GM12878 (cell line): ENCODE results near the gene CPEB1. TPM values are rescaled to one million over a fixed set of nuclear protein-coding genes. Genes with fewer than 3 reads are reported as not detected.
"Not testable (repeated sequence)": the region's sequence is repeated elsewhere in the genome, so short reads cannot be mapped to it uniquely, and the experiment has no call there.

ENCODE experiments used
- ATAC-seq: fragments of 200-7000 bp; cut with Tn5 transposase; 3 replicates; pipeline ENCODE4 v1.9.1; 2020; ENCODE audit warnings: mild to moderate bottlenecking, moderate library complexity
- BruUV-seq: library from RNA; stranded (reverse); fragments of 400-500 nt; replicated peaks from 2 replicates; lab custom pipeline; 2021; lab: Mats Ljungman, UMichigan
- CTCF ChIA-PET: fragments of 300-600 bp; sonication (Branson Sonifier 250); formaldehyde crosslinking; extraction: SDS; loops from one replicate; lab custom pipeline; 2021; ENCODE audit warnings: inconsistent platforms; lab: Yijun Ruan, JAX
- POLR2A ChIA-PET: fragments of 350-600 bp; formaldehyde crosslinking; extraction: SDS; loops from one replicate; lab custom pipeline; 2021; ENCODE audit warnings: inconsistent platforms; lab: Charles Lee
- RAD21 ChIA-PET: fragments of 300-600 bp; sonication (Branson Sonifier 250); formaldehyde crosslinking; loops from one replicate; lab custom pipeline; 2023; ENCODE audit warnings: antibody characterized with exemption; ENCODE audit not compliant: unreplicated experiment; lab: Charles Lee
- SMC1A ChIA-PET: fragments of 300-600 bp; sonication (Branson Sonifier 250); formaldehyde crosslinking; loops from one replicate; lab custom pipeline; 2023; ENCODE audit not compliant: unreplicated experiment, uncharacterized antibody; lab: Charles Lee
- DNase-seq: peaks from one replicate; pipeline ENCODE4 v3.0.0-alpha.2; 2011; ENCODE audit warnings: low read depth, low spot score
- FAIRE-seq: peaks from 3 replicates; lab custom pipeline; 2011; peaks lifted over from hg19 to GRCh38; lab: Jason Lieb, UNC
- H2AFZ ChIP-seq: 2 replicates; pipeline ENCODE4 v1.6.0; 2011; ENCODE audit warnings: low read depth, low read length, control low read depth; ENCODE audit not compliant: control insufficient read depth
- H3K27ac ChIP-seq: 2 replicates; pipeline ENCODE4 v1.5.1; 2011; ENCODE audit warnings: control low read depth; ENCODE audit not compliant: control insufficient read depth, insufficient read depth
- H3K27me3 ChIP-seq, 2 experiments: replicated peaks in 1 of 2; 2 replicates each; pipeline versions ENCODE4 v1.6.0 to v1.6.1; 2011; ENCODE audit warnings: low read length in 1 of 2; ENCODE audit not compliant: control insufficient read depth in 2 of 2, insufficient read depth in 2 of 2
- H3K36me3 ChIP-seq, 2 experiments: 2 replicates each; pipeline ENCODE4 v1.5.1; 2011; ENCODE audit warnings: low read length in 1 of 2; ENCODE audit not compliant: control insufficient read depth in 2 of 2, insufficient read depth in 2 of 2
- H3K4me1 ChIP-seq: 2 replicates; pipeline ENCODE4 v1.6.1; 2011; ENCODE audit warnings: mild to moderate bottlenecking, low read length, moderate library complexity, mixed read lengths; ENCODE audit not compliant: control insufficient read depth, insufficient read depth
- H3K4me2 ChIP-seq: 2 replicates; pipeline ENCODE4 v1.6.0; 2011; ENCODE audit warnings: control low read depth; ENCODE audit not compliant: control insufficient read depth, insufficient read depth
- H3K4me3 ChIP-seq: fragments of 200-600 bp; sonication (generic); 2 replicates; pipeline ENCODE4 v1.5.1; 2016
- H3K79me2 ChIP-seq: 2 replicates; pipeline ENCODE4 v1.6.0; 2011; ENCODE audit warnings: low read length; ENCODE audit not compliant: control insufficient read depth, insufficient read depth
- H3K9ac ChIP-seq: 2 replicates; pipeline ENCODE4 v1.8.0; 2011; ENCODE audit warnings: low read length, control low read depth, mixed read lengths; ENCODE audit not compliant: control insufficient read depth, insufficient read depth
- H3K9me3 ChIP-seq: replicated peaks from 3 replicates; pipeline ENCODE4 v1.5.1; 2011; ENCODE audit warnings: mild to moderate bottlenecking, low read length; ENCODE audit not compliant: control insufficient read depth, insufficient read depth
- H4K20me1 ChIP-seq: 2 replicates; pipeline ENCODE4 v1.6.0; 2011; ENCODE audit not compliant: control insufficient read depth, insufficient read depth
- HDGF ChIP-seq: fragments of 450-650 bp; IDR thresholded peaks from 2 replicates; pipeline ENCODE4 v1.6.1; 2016; ENCODE audit warnings: antibody characterized with exemption
- HSF1 ChIP-seq: fragments of 150-350 bp; IDR thresholded peaks from 2 replicates; pipeline ENCODE4 v1.6.1; 2014; ENCODE audit warnings: mild to moderate bottlenecking, low read depth, low read length
- IRF4 ChIP-seq: IDR thresholded peaks from 2 replicates; pipeline ENCODE4 v1.6.1; 2011; ENCODE audit warnings: low read depth, low read length
- KAT2A ChIP-seq: conservative IDR thresholded peaks from 2 replicates; pipeline ENCODE4 v1.6.1; 2011; ENCODE audit warnings: low read depth, low read length; ENCODE audit not compliant: control insufficient read depth
- LARP7 ChIP-seq: fragments of 450-650 bp; IDR thresholded peaks from 2 replicates; pipeline ENCODE4 v1.6.1; 2017; ENCODE audit warnings: mild to moderate bottlenecking
- POLR2AphosphoS5 ChIP-seq: IDR thresholded peaks from 2 replicates; pipeline ENCODE4 v1.6.1; 2011; ENCODE audit warnings: mild to moderate bottlenecking, low read length, inconsistent platforms
- SMAD1 ChIP-seq: fragments of 450-650 bp; IDR thresholded peaks from 2 replicates; pipeline ENCODE4 v1.6.1; 2018; ENCODE audit warnings: mild to moderate bottlenecking, low read depth; ENCODE audit not compliant: partially characterized antibody
- TBL1XR1 ChIP-seq: IDR thresholded peaks from 2 replicates; pipeline ENCODE4 v1.6.1; 2012; ENCODE audit warnings: low read depth, low read length, improper control_type of control experiment
- WGBS: methylation state at CpG from one replicate; pipeline ENCODE4 v1.1.6; 2016; ENCODE audit warnings: low lambda C conversion rate; ENCODE audit not compliant: insufficient replicate concordance, insufficient coverage; ENCODE audit errors: missing lambda C conversion rate; 5-methylcytosine and 5-hydroxymethylcytosine counted together
- in situ Hi-C: fragments of 300-500 bp; cut with MboI; formaldehyde crosslinking; loops from 9 replicates; pipeline ENCODE4 v1.14.3; 2018; ENCODE audit warnings: mixed read lengths
- intact Hi-C: fragments of 100-400 bp; cut with micrococcal nuclease; formaldehyde crosslinking; loops from one replicate; pipeline ENCODE4 v1.14.2; 2022; ENCODE audit not compliant: unreplicated experiment
- polyA plus RNA-seq, 11 experiments: library from polyadenylated mRNA; depleted of rRNA in 4 of 11; unstranded in 6 of 11; stranded (reverse) in 5 of 11; fragments of >200 nt; fragmentation: Nextera tagmentation in 4 of 11; fragmentation: Illumina TruSeq in 1 of 11; extraction: Ambion mirVana in 4 of 11; extraction: Trizol in 1 of 11; gene quantifications; 1 replicate in 1 of 11; 2 replicates in 10 of 11; pipeline versions ENCODE4 v1.2.1 to v1.2.3, GENCODE V29; 2011 to 2016; ENCODE audit warnings: inconsistent platforms in 2 of 11, missing spikeins in 2 of 11, low read depth in 1 of 11
- total RNA-seq, 4 experiments: library from RNA; depleted of rRNA in 3 of 4; stranded (reverse); fragments of >200 nt in 3 of 4; fragmentation: Illumina TruSeq in 1 of 4; extraction: Trizol in 1 of 4; gene quantifications; 2 replicates each; pipeline versions ENCODE4 v1.2.1 to v1.2.3, GENCODE V29; 2013 to 2021

CPEB1 gene
- total and polyA plus RNA-seq, 10 of the 15 experiments (the other 5 are each of a cell fraction or from before 2014, with no cell fraction given) = 0.05 to 1.1 (median 0.46) TPM

- ChIA-PET CTCF (interaction anchor here (1.2 to 2.6 kb wide), 6 partner anchors 11 to 488 kb away, joined by 3 to 52 read pairs (median 5); partner anchors contain the start of genes C15orf40, EFL1, RPS17 and SAXO2), SMC1A (interaction anchor here (1.2 to 2.0 kb wide), 2 partner anchors 10 to 282 kb away, joined by 5 to 6 read pairs; partner anchors contain the start of gene RPS17), POLR2A (interaction anchor here (1.6 kb wide), 1 partner anchor 10 kb away, joined by 8 read pairs; the partner anchor contains the start of gene RPS17), RAD21 (interaction anchor here (1.7 to 1.9 kb wide), 2 partner anchors 11 to 481 kb away, joined by 5 to 12 read pairs; partner anchors contain the start of genes C15orf40 and RPS17)
- Histone ChIP-seq H3K79me2 (no peaks in the 10 kb centered on the region), H3K27me3 (no peaks in the 10 kb centered on the region), H3K4me2 (no peak overlapping the region; the same call in 1 of the 2 replicates), H3K9ac (no peak overlapping the region), H3K9me3 (no peaks in the 10 kb centered on the region), H3K27ac (no peak overlapping the region), H3K4me1 (peaks cover 8% of the 10 kb centered on the region), H3K36me3 (peaks cover 3 to 7% of the 10 kb centered on the region in 2 experiments; a peak in 3 of 4 replicates), H3K4me3 (no peak overlapping the region), H4K20me1 (no peaks in the 10 kb centered on the region), H2AFZ (no peak overlapping the region)
- in situ Hi-C loops (no loop called here), intact Hi-C loops (loop anchor here (2.0 to 10.0 kb wide), 3 partner anchors 305 to 675 kb away; partner anchors contain the start of gene HDGFL3)
- TF ChIP-seq SMAD1 (no peak), IRF4 (no peak), LARP7 (no peak), KAT2A (no peak), POLR2AphosphoS5 (no peak), HDGF (no peak), TBL1XR1 (no peak), HSF1 (no peak)
- 64% methylated on average over 3 of the region's 3 CpGs for WGBS
- no TSS peak for BruUV-seq
- FAIRE-seq (no peak), DNase-seq (no peak), ATAC-seq (no peak)
These were observed 117.2 kb downstream of the CPEB1 start for GRCh38 chr15:82530006-82530405.

DNA sequence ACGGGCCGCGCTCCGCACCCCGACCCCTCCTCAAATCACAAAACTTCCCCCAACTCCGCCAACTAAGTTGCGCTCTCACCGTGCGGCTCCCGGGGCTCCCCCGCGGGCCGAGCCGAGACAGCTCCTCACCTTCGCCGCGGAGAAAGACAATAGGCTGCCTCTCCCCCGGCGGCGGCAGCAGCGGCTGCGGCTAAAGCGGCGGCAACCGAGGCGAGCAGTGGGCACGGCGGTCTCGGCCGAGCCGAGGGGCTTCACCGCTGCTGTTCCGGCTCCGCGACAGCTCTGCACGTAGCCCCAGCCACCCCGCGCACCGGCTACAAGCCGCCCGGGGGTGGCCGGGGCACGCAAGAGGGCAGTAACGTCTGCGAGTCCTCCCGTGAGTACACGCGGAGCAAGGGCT lies 133.6 kb downstream of the CPEB1 start:
- H3K4me2 ChIP-seq, H3K27me3 ChIP-seq, BruUV-seq, DNase-seq, FAIRE-seq, H3K9me3 ChIP-seq, SMC1A ChIA-PET, H3K36me3 ChIP-seq, CTCF ChIA-PET, H3K4me3 ChIP-seq, H3K4me1 ChIP-seq, H2AFZ ChIP-seq, H3K9ac ChIP-seq, in situ Hi-C loops, ATAC-seq, H3K79me2 ChIP-seq, intact Hi-C loops, POLR2A ChIA-PET, H4K20me1 ChIP-seq, H3K27ac ChIP-seq, RAD21 ChIA-PET: not testable (repeated sequence)
- no CpG with 5 or more reads among the region's 48 CpGs for WGBS

- H3K27me3 ChIP-seq, CTCF ChIA-PET, SMC1A ChIA-PET, H3K79me2 ChIP-seq, intact Hi-C loops, H2AFZ ChIP-seq, ATAC-seq, FAIRE-seq, H3K4me2 ChIP-seq, H3K9me3 ChIP-seq, H3K4me3 ChIP-seq, in situ Hi-C loops, DNase-seq, H3K36me3 ChIP-seq, RAD21 ChIA-PET, H3K4me1 ChIP-seq, H4K20me1 ChIP-seq, H3K27ac ChIP-seq, BruUV-seq, H3K9ac ChIP-seq, POLR2A ChIA-PET: not testable (repeated sequence)
- 84% methylated on average over 2 of the region's 4 CpGs for WGBS
These were observed 139.5 kb downstream of the CPEB1 start for GRCh38 chr15:82507693-82508092.
